Erythroblast (primary cell): Measurements from ENCODE around the gene MKX.

Experiments
- DNase-seq, 2 experiments: peaks; one replicate each; lab custom pipeline; 2025; lab: John Stamatoyannopoulos, UW
- GATA1 ChIP-seq: IDR thresholded peaks from 2 replicates; pipeline ENCODE4 v1.6.1; 2011; ENCODE audit warnings: low read depth, mild to moderate bottlenecking, control low read depth, low read length, moderate library complexity
- POLR2A ChIP-seq: IDR thresholded peaks from 2 replicates; pipeline ENCODE4 v1.6.1; 2011; ENCODE audit warnings: mild to moderate bottlenecking, low read length

Gene MKX

DNA sequence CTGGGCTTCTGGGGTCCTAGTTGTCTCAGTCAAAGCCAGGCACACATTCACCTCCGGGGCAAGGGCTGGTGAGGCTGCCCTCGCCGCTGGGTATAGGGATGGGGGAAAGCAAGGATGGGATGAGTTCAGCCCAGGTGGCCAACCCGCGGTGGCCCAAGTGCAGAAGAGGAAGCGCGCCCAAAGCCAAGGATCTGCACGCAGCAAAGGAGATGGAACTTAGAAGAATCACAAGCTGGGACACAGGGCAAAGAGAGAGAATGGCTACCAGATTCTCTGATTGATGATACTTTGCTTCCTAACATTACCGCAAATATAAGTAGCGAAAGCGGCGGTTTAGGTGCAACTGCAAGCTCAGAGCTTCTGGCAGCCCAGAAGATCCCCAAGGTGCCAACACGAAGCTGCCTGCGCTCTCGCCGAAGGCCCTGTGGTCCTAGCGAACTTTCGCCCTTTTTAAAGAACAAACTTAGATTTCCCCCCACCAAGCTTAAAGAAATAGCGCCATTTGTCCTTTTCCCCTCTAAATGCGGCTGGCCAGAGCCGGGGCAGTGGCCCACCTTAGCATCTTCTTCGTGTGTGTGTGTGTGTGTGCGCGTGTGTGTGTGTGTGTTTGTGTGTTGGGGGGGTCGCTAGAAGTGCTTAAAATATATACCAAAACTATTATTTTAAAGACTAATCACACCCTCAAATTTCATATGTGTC lies 927 bp upstream of the MKX start:
- no peak for DNase-seq
- TF ChIP-seq POLR2A: no peak

DNA sequence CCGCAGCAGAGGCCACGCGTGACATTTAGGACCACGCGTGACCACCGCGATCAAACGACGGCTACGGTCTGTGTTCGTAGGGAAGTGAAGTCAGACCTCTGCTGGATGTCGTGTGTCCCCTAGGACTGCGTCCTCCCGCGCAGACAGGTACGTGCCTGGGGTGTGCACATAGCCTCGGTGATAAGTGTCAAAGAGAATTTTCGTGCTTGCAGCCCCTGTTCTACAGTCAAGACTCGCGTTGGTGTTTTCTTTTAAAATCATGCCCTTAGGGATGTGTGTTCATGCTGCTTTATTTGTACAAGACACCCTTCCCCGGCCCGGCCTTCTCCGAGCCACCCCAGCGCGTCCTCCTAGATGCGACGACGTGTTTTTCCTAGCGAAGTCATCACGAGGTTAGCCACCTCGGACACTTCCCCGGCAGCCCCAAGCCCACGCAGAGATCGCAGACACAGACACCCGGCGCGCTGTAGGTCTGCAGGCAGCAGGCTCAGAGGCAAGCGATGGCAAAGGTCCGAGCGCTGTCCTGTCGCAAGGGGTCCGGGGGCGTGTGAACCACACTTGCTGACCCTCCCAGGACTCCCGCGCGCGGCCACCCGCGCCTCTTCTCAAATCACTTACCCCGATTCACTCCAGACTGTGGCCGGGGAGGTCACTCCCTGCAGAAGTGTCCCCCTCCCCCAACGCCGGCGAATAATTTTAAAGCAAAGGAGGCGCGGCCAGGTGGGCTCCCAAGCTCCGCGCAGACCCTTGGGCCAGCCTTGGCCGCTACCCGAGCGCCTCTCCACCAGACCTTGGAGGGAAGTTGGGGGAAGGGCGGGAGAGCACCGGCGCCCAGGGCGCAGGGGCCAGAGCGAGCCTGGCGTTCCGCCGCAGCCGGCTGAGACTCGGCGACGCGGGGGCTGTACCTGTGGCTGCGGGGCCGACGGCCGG lies 552 bp downstream of the MKX start:
- TF ChIP-seq POLR2A (no peak), GATA1 (no peak)
- DNase-seq: no peak

DNA sequence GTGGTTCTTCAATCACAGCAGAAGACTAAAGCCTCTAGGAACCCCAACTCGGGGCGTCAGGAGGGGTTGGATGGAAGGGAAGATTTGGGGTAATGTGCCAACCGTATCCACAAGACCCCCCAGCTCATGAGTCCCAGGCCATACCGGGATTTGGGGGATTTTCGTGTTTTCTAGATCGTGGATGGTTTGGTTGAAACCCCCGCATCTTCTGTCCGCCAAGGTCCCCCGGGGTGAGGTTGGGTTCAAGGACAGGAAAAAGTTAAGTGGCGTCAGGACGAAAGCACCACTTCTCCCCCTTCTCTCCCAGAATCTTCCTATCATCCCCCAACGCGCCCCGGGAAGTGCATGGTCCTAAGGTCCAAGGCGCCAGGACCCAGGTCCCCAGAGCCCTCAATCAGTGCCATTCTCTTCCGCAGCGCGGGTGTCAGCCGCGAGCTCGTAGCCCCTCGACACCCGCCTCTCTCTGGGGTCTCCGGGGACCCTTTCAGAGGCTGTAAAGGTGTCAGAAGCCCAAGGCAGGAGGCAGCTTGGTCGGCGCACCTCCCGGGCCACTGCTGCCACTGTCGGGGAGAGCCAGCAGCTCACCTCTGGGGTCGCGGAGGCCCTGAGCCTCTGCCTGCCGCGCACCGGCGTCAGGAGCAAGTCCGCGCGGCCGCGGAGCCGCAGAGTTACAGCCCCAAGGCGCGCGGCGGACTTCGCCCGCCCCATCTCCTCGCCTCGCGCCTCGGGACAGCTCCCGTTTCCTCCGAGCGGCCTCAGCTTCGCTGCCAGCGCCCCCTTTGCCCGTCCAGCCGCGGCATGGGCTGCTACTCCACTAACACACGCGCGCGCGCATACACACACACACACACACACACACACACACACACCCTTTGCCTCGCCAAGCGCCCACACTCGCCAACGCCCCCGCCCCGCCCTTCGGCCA lies 1.5 kb downstream of the MKX start:
- peak in 1 of 2 experiments; percentile 11 for DNase-seq
- TF ChIP-seq GATA1 (no peak), POLR2A (no peak)

- peak in 1 of 2 experiments; percentile 9 for DNase-seq
- TF ChIP-seq POLR2A: no peak
- TF ChIP-seq GATA1: no peak
These were observed 2.4 kb downstream of the MKX start for GRCh38 chr10:27743012-27743876.

GRCh38 chr10:27742195-27743011 lies 3.2 kb downstream of the MKX start:
- DNase-seq: peak; percentile 66 to 72
- TF ChIP-seq POLR2A: no peak
- no peak for TF ChIP-seq GATA1

DNA sequence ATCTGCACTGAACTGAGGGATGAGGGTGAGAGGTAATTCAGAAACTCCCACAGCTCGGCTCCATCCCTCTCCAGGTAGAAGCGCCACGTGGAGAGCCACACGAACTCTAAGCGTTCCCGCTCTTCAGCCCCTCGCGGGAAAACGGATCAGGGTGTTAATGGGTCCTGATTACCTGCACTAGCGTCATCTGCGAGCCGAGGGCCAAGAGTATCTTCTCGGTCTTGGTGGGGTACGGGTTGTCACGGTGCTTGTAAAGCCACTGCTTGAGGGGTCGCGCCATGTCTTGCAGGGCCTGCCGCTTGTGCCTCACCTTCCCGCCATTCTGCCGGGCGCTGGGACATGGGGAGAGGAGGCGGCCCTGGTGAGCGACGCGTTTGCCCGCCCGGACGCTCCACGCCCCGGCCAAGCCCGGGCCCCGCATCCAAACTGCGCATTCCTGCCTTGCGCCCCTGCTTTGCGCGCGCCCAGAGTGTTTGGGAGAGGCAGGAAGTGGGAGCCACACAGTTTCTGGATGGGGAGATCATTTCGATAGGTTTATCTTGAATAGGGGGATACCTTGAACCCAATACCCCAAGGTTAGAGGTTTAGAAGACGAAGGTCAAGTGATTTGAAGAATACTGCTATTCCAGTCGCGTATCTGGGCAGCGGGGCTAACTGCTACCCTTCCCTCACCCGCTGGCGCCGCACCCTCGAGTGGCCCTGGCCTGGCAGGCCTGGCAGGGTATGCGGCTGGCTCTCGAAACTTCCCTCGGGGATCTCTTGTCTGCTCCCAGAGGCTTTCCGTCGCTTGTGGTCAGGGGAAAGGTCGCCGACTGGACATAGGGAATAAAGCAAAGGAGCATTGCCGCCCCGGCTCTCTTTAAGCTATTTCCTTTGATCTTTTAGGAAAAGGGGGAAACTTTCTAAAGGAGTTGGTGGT lies 4.2 kb downstream of the MKX start:
- no peak for DNase-seq
- no peak for TF ChIP-seq GATA1
- no peak for TF ChIP-seq POLR2A

GRCh38 chr10:27736396-27736795 lies 9.2 kb downstream of the MKX start:
- TF ChIP-seq GATA1 (no peak), POLR2A (no peak)
- DNase-seq: no peak

GRCh38 chr10:27730041-27730440 lies 15.6 kb downstream of the MKX start:
- TF ChIP-seq POLR2A (no peak), GATA1 (no peak)
- DNase-seq: no peak

- no peak for TF ChIP-seq POLR2A
- TF ChIP-seq GATA1: no peak
- no peak for DNase-seq
These were observed 17.3 kb downstream of the MKX start for GRCh38 chr10:27728338-27728737.

GRCh38 chr10:27724287-27724686 lies 21.3 kb downstream of the MKX start:
- no peak for DNase-seq
- TF ChIP-seq POLR2A (no peak), GATA1 (no peak)

DNA sequence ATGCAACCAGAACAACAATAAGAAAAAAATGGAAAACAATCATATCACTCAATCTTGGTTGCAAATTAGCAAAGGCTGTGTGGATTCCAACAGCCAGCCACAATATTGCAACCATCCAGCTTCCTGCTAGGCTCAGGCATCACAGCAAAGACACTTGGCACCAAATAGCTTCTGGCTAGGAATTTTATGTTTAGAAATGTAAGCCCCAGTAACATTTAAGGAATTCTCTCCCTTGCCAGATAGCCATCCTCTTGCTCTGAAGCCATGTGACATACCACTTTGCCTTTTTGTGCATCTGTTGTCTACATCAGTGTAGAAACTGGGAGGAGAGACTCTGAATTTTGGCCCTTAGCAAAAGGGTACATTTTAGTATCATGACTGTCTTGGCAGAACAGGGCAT lies 22.2 kb downstream of the MKX start:
- no peak for TF ChIP-seq GATA1
- no peak for TF ChIP-seq POLR2A
- DNase-seq: no peak
